Suprapubic skin (tissue), 4 donors: Measurements from ENCODE around the gene LAMTOR4. TPM values are rescaled to one million over a fixed set of nuclear protein-coding genes. Genes with fewer than 3 reads are reported as not detected.
"Not testable (repeated sequence)": the region's sequence is repeated elsewhere in the genome, so short reads cannot be mapped to it uniquely, and the experiment has no call there.

Experiments used
- DNase-seq, 2 donors: peaks; one replicate each; pipeline ENCODE4 v3.0.0-alpha.2; 2019; ENCODE audit warnings: low spot score in 2 of 2
- H3K27ac ChIP-seq: fragments of 200-600 bp; sonication (generic); one replicate; pipeline ENCODE4 v1.5.1; 2019
- H3K27me3 ChIP-seq: fragments of 200-600 bp; sonication (generic); one replicate; pipeline ENCODE4 v1.5.1; 2019
- H3K36me3 ChIP-seq: fragments of 200-600 bp; sonication (generic); one replicate; pipeline ENCODE4 v1.5.1; 2019
- H3K4me1 ChIP-seq: fragments of 200-600 bp; sonication (generic); one replicate; pipeline ENCODE4 v1.5.1; 2019
- H3K4me3 ChIP-seq: fragments of 200-600 bp; sonication (generic); one replicate; pipeline ENCODE4 v1.5.1; 2019; ENCODE audit warnings: mild to moderate bottlenecking
- H3K9me3 ChIP-seq: fragments of 200-600 bp; sonication (generic); one replicate; pipeline ENCODE4 v1.5.1; 2019
- EP300 ChIP-seq: sonication (generic); formaldehyde crosslinking; IDR thresholded peaks from one replicate; pipeline ENCODE4 v1.6.1; 2017; ENCODE audit warnings: antibody characterized with exemption
- POLR2A ChIP-seq, 2 donors: fragments of 450-650 bp; IDR thresholded peaks; one replicate each; pipeline ENCODE4 v1.6.1; 2017; ENCODE audit warnings: antibody characterized with exemption in 2 of 2, mild to moderate bottlenecking in 2 of 2, moderate library complexity in 2 of 2
- POLR2AphosphoS5 ChIP-seq, 3 donors: sonication (generic); formaldehyde crosslinking; IDR thresholded peaks; one replicate each; pipeline ENCODE4 v1.6.1; 2017; ENCODE audit warnings: antibody characterized with exemption in 3 of 3
- WGBS: methylation state at CpG from one replicate; pipeline ENCODE4 v1.1.5; 2018; 5-methylcytosine and 5-hydroxymethylcytosine counted together
- total RNA-seq, 4 donors: library from RNA; depleted of rRNA; stranded (reverse); fragments of >200 nt; gene quantifications; one replicate each; pipeline ENCODE4 v1.1.0, GENCODE V29; 2016
- TF ChIP-seq, protein P1 (sequence below), 2 donors: fragments of 200-600 bp in 1 of 2; fragments of 450-650 bp in 1 of 2; sonication (generic) in 1 of 2; IDR thresholded peaks; one replicate each; pipeline ENCODE4 v1.5.1; 2016 to 2019; ENCODE audit warnings: antibody characterized with exemption in 2 of 2, mild to moderate bottlenecking in 1 of 2, moderate library complexity in 1 of 2

Gene LAMTOR4
- total RNA-seq, 4 donors from 2014 or later = 346 to 682 (median 537) TPM

DNA sequence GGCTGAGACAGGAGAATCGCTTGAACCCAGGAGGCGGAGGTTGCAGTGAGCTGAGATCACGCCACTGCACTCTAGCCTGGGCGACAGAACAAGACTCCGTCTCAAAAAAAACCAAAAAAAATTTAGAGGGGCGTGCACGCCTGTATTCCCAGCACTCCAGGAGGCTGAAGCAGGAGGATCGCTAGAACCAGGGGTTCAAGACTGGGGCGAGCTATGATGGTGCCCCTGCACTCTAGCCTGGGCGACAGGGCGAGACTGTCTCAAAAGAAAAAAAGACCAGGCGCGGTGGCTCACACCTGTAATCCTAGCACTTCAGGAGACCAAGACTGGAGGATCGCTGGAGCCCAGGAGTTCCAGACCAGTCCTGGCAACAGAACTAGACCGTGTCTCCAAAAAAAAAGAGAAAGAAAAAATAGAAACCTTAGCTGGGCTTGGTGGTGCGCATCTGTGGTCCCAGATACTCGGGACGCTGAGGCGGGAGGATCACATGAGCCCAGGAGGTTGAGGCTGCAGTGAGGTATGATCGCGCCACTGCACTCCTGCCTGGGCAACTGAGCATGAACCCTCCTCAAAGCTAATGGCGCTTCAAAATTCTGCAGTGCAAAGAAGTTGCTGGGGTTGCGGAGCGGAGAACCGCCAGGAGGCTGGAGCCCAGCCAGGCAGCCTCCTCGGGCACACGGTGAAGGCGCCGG lies 22.3 kb upstream of the LAMTOR4 start:
- no peaks in the 10 kb centered on the region for H3K27me3 ChIP-seq
- 13% methylated on average over 24 of the region's 29 CpGs for WGBS
- H3K27ac ChIP-seq = peak overlapping the region; percentile 99
- TF ChIP-seq, protein P1, sequence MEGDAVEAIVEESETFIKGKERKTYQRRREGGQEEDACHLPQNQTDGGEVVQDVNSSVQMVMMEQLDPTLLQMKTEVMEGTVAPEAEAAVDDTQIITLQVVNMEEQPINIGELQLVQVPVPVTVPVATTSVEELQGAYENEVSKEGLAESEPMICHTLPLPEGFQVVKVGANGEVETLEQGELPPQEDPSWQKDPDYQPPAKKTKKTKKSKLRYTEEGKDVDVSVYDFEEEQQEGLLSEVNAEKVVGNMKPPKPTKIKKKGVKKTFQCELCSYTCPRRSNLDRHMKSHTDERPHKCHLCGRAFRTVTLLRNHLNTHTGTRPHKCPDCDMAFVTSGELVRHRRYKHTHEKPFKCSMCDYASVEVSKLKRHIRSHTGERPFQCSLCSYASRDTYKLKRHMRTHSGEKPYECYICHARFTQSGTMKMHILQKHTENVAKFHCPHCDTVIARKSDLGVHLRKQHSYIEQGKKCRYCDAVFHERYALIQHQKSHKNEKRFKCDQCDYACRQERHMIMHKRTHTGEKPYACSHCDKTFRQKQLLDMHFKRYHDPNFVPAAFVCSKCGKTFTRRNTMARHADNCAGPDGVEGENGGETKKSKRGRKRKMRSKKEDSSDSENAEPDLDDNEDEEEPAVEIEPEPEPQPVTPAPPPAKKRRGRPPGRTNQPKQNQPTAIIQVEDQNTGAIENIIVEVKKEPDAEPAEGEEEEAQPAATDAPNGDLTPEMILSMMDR (IDR thresholded peaks at IDR 0.05) = peak in 1 of 2 donors; percentile 1
- TF ChIP-seq POLR2AphosphoS5 (IDR thresholded peaks at IDR 0.05) (peak in 1 of 3 donors; percentile 5), EP300 (no peak), POLR2A (IDR thresholded peaks at IDR 0.05) (no peak)
- H3K36me3 ChIP-seq = no peaks in the 10 kb centered on the region
- no peak for DNase-seq
- no peaks in the 10 kb centered on the region for H3K9me3 ChIP-seq
- H3K4me3 ChIP-seq = peak overlapping the region; percentile 91
- peaks cover 41% of the 10 kb centered on the region for H3K4me1 ChIP-seq

DNA sequence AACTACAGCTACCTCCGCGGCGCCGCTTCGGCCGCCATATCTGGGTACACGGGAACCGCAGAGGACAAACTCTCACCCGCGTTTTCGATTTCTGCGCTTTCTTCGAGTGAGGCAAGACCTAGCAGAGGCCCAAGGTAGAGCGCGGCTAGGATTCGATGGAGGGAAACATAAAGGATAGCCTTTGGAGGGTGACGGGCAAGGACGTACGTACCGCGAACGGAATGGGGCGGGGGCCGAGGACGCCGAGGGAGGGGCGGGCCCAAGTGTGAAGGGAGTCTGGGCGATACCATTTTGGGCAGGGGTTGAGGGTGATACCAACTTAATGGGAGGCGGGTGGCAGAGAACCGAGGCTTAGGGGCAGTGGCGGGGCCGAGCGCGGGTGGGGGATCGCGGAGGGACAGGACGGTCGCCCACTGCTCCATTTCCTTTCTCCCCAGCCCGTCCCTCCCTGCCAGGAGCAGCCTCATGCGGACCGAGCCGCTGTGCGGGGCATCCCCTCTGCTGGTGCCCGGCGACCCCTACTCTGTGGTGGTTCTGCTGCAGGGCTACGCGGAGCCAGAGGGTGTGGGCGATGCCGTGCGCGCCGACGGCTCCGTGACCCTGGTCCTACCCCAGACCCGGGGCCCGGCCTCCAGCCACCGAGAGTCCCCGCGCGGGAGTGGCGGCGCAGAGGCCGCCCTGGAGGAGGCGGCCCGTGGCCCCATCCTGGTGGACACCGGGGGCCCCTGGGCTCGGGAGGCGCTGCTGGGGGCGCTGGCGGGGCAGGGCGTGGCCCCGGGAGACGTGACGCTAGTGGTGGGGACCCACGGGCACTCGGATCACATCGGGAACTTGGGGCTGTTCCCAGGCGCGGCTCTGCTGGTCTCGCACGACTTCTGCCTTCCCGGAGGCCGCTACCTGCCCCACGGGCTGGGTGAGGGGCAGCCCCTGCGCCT lies 21.5 kb upstream of the LAMTOR4 start, which contains the start of gene MBLAC1:
Gene MBLAC1, plus strand, starts transcription at position 37 of the 935 bp plus-strand sequence. Its CDS starts 429 bp downstream, at position 466.
- TF ChIP-seq EP300 = no peak
- TF ChIP-seq, protein P1 (IDR thresholded peaks at IDR 0.05) = no peak
- TF ChIP-seq POLR2A (IDR thresholded peaks at IDR 0.05) = no peak
- TF ChIP-seq POLR2AphosphoS5 (IDR thresholded peaks at IDR 0.05) = peak in 2 of 3 donors; percentile 28 to 71
- H3K27ac ChIP-seq = peak within 1 kb of the TSS; percentile 99
- H3K9me3 ChIP-seq = no peaks in the 10 kb centered on the region
- peak within 1 kb of the TSS; percentile 91 for H3K4me3 ChIP-seq
- no peaks in the 10 kb centered on the region for H3K36me3 ChIP-seq
- no peaks in the 10 kb centered on the region for H3K27me3 ChIP-seq
- H3K4me1 ChIP-seq = peaks cover 42% of the 10 kb centered on the region
- under 1% methylated on average over 27 of the region's 85 CpGs for WGBS
- DNase-seq = peak; percentile 91 to 97

DNA sequence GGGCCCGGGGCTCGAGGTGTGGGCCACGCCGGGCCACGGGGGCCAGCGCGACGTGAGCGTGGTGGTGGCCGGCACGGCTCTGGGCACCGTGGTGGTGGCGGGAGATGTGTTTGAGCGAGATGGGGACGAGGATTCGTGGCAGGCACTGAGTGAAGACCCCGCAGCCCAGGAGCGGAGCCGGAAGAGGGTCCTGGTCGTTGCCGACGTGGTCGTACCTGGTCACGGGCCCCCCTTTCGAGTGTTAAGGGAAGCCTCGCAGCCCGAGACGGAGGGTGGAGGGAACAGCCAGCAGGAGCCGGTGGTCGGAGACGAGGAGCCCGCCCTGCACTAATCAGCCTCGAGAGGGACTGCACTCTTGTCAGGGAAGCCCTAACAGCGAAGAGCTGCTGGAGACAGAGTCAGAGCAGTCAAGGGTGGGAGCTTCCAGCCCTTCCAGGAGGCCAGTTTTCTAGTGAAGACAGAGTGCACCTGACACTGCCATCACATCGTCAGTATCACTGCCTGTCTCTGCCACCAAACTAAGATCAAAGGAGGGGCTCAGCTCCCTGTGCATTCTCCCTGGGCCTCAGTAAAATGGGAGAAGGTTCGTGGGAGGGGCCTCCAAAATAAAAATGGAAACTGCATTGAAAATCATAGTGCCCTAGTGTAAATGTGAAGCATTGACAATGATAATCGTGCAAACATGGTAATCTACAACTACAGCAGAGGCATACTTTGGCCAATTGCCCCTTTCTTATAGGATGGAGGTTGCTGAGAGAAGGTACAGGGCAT lies 20.7 kb upstream of the LAMTOR4 start:
- no peaks in the 10 kb centered on the region for H3K9me3 ChIP-seq
- peaks cover 42% of the 10 kb centered on the region for H3K4me1 ChIP-seq
- TF ChIP-seq POLR2AphosphoS5 (IDR thresholded peaks at IDR 0.05) (no peak), POLR2A (IDR thresholded peaks at IDR 0.05) (no peak), EP300 (no peak)
- TF ChIP-seq, protein P1 (IDR thresholded peaks at IDR 0.05) = no peak
- peak overlapping the region; percentile 99 for H3K27ac ChIP-seq
- DNase-seq = no peak
- no peaks in the 10 kb centered on the region for H3K36me3 ChIP-seq
- H3K27me3 ChIP-seq = no peaks in the 10 kb centered on the region
- WGBS = 5% methylated on average over 19 of the region's 37 CpGs
- H3K4me3 ChIP-seq = peak overlapping the region; percentile 91

DNA sequence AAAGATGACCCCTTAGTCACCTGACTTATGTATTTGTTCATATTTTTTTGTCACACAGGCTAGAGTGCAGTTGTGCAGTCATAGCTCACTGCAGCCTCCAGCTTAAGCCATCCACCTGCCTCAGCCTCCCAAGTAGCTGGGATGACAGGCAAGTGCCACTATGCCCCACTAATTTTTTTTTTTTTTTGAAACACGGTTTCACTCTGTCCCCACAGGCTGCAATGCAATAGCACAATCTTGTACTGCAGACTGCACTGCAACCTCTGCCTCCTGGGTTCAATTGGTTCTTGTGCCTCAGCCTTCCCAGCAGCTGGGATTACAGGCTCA lies 20.1 kb upstream of the LAMTOR4 start:
- TF ChIP-seq POLR2AphosphoS5 (IDR thresholded peaks at IDR 0.05) (no peak), POLR2A (IDR thresholded peaks at IDR 0.05) (no peak), EP300 (no peak)
- TF ChIP-seq, protein P1 (IDR thresholded peaks at IDR 0.05) = no peak
- 53% methylated on average over 1 of the region's 1 CpG for WGBS

GRCh38 chr7:100130220-100130607 lies 18.5 kb upstream of the LAMTOR4 start:
- H3K4me3 ChIP-seq, H3K27ac ChIP-seq, H3K36me3 ChIP-seq, H3K9me3 ChIP-seq, H3K27me3 ChIP-seq, DNase-seq: not testable (repeated sequence)
- 83% methylated on average over 1 of the region's 1 CpG for WGBS
- peaks cover 35% of the 10 kb centered on the region for H3K4me1 ChIP-seq

More for the DNA sequence above, 20.1 kb upstream of the LAMTOR4 start:
- H3K27ac ChIP-seq = no peak overlapping the region
- H3K4me1 ChIP-seq = peaks cover 42% of the 10 kb centered on the region
- no peaks in the 10 kb centered on the region for H3K9me3 ChIP-seq
- no peak overlapping the region for H3K4me3 ChIP-seq
- no peak for DNase-seq
- H3K27me3 ChIP-seq = no peaks in the 10 kb centered on the region
- no peaks in the 10 kb centered on the region for H3K36me3 ChIP-seq
